Measurements from ENCODE around the gene TXNDC11. TPM values are rescaled to one million over a fixed set of nuclear protein-coding genes. Genes with fewer than 3 reads are reported as not detected.

TXNDC11 gene
- polyA plus RNA-seq, 2 of the 4 experiments (the other 2 are of a cell fraction) = 22.7 to 42.4 TPM

- DNase-seq (ENCODE audit: low read depth in 1 of 2, low spot score in 1 of 2) = no peak
- FAIRE-seq = no peak
- no peak for ATAC-seq
- Histone ChIP-seq H3K4me1 (peaks cover 60% of the 10 kb centered on the region), H3K4me2 (no peak overlapping the region), H3K9me3 (no peaks in the 10 kb centered on the region), H3K27ac (peak overlapping the region in 1 of 2 experiments; percentile 92; a peak in 1 of 6 replicates), H3K4me3 (no peak overlapping the region)
- ChIA-PET POLR2A (no interaction called here), CTCF (interaction anchor here (2.4 to 2.8 kb wide), 2 partner anchors 12 to 275 kb away, joined by 7 read pairs; no protein-coding TSS in a partner anchor)
- TF ChIP-seq NPAS2 (CRISPR knock-in tag; IDR thresholded peaks at IDR 0.05; ENCODE audit: borderline replicate concordance) (no peak), CHD4 (IDR thresholded peaks at IDR 0.05; ENCODE audit: borderline replicate concordance) (no peak), MAZ (IDR thresholded peaks at IDR 0.05; ENCODE audit: borderline replicate concordance, low read depth, low read length) (no peak), ESRRA (IDR thresholded peaks at IDR 0.05; ENCODE audit: borderline replicate concordance, low read length) (no peak), CHD2 (IDR thresholded peaks at IDR 0.05; ENCODE audit: low read length, partially characterized antibody) (no peak), EHF (CRISPR knock-in tag; IDR thresholded peaks at IDR 0.05) (no peak), CBX2 (IDR thresholded peaks at IDR 0.05; ENCODE audit: borderline replicate concordance, low read depth) (no peak), POLR2A (IDR thresholded peaks at IDR 0.05; ENCODE audit: low read length) (no peak), POLR2AphosphoS2 (conservative IDR thresholded peaks at IDR 0.05; ENCODE audit: low read length) (no peak), SMC3 (IDR thresholded peaks at IDR 0.05) (no peak), PHF8 (IDR thresholded peaks at IDR 0.05; ENCODE audit: borderline replicate concordance, low read depth) (no peak), EHMT2 (IDR thresholded peaks at IDR 0.05; ENCODE audit: low read depth) (no peak), BHLHE40 (IDR thresholded peaks at IDR 0.05; ENCODE audit: low read depth, low read length) (no peak), RCOR1 (IDR thresholded peaks at IDR 0.05; ENCODE audit: low read depth, low read length) (no peak), HOXB13 (CRISPR knock-in tag; IDR thresholded peaks at IDR 0.05; ENCODE audit: low read depth) (no peak)
- TF ChIP-seq, protein P1, sequence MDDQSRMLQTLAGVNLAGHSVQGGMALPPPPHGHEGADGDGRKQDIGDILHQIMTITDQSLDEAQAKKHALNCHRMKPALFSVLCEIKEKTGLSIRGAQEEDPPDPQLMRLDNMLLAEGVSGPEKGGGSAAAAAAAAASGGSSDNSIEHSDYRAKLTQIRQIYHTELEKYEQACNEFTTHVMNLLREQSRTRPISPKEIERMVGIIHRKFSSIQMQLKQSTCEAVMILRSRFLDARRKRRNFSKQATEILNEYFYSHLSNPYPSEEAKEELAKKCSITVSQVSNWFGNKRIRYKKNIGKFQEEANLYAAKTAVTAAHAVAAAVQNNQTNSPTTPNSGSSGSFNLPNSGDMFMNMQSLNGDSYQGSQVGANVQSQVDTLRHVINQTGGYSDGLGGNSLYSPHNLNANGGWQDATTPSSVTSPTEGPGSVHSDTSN (IDR thresholded peaks at IDR 0.05) = no peak
- WGBS (ENCODE audit: missing lambda C conversion rate) = 89% methylated on average over 2 of the region's 2 CpGs
Measured at GRCh38 chr16:11671271-11671670, 71.4 kb downstream of the TXNDC11 start.

DNA sequence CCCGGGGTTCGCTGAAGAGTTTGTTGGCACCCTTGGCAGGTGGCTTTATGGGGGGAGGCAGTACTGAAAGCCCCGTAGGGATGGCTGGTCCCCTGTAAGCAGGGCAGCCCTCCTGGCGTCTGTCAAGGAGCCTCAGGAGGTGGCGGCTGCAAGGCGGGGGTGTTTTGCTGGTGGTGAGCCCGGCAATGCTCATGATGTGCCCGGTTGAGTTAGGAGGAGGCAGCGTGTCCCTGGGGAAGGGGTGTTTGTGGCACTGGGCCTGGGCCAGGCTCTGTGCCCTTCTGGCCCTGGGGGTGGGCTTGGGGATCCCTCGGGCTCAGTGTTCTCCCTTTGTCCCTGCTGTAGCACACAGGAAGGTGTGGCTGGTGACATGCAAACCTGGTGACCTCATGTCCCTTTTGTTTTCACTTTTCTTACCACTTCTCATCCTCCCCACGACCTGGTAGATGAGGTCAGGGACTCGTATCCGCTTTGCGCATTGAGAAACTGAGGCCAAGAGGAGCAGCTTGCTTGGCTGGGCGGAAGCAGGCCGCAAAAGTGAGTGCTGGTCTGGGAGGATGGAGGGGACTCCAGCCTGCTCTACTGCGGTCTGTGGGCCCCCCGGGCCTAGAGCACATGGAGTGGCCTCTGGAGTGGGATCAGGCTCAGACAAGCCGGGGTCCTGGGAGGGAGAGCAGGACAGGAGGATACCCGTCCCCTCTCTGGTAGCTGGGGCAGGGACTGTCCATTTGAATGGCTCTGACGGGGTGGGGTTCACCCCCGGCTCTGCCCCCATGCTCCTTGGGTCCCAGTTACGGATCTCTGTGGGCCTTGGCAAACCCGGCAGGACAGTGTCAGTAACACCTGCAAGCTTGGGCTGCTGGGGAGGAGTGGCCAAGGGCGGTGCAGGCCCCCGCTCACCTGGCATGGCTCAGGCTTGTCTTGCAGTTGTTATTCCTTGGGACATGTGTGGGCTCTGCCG is 72.2 kb downstream of the TXNDC11 start:
- H3K4me1 ChIP-seq = peaks cover 52% of the 10 kb centered on the region
- POLR2A ChIA-PET = no interaction called here
- no peak overlapping the region for H3K4me3 ChIP-seq
- peak overlapping the region in 1 of 2 experiments; percentile 92; a peak in 2 of 6 replicates for H3K27ac ChIP-seq
- no peak for ATAC-seq
- H3K4me2 ChIP-seq = peak overlapping the region; percentile 100
- no peak for DNase-seq (ENCODE audit: low read depth in 1 of 2, low spot score in 1 of 2)
- FAIRE-seq = no peak
- CTCF ChIA-PET = interaction anchor here (0.6 to 2.8 kb wide), 4 partner anchors 9 to 274 kb away, joined by 3 to 7 read pairs (median 6); no protein-coding TSS in a partner anchor
- WGBS (ENCODE audit: missing lambda C conversion rate) = 85% methylated on average over 26 of the region's 27 CpGs
- no peaks in the 10 kb centered on the region for H3K9me3 ChIP-seq
- TF ChIP-seq ELK1 (IDR thresholded peaks at IDR 0.05; ENCODE audit: low read depth, low read length) (no peak), FOSL2 (IDR thresholded peaks at IDR 0.05) (no peak), FOSL2 (CRISPR knock-in tag; IDR thresholded peaks at IDR 0.05) (no peak), E2F6 (IDR thresholded peaks at IDR 0.05; ENCODE audit: borderline replicate concordance, low read depth) (no peak), GATA3 (IDR thresholded peaks at IDR 0.05; ENCODE audit: borderline replicate concordance) (no peak), EHMT2 (IDR thresholded peaks at IDR 0.05; ENCODE audit: low read depth) (no peak), HMGXB4 (CRISPR knock-in tag; IDR thresholded peaks at IDR 0.05; ENCODE audit: borderline replicate concordance) (no peak), NFE2L2 (conservative IDR thresholded peaks at IDR 0.05; ENCODE audit: low read length) (no peak), ESRRA (IDR thresholded peaks at IDR 0.05; ENCODE audit: borderline replicate concordance, low read length) (no peak), FOSB (CRISPR knock-in tag; IDR thresholded peaks at IDR 0.05) (no peak), KDM5A (IDR thresholded peaks at IDR 0.05) (no peak), KDM1A (IDR thresholded peaks at IDR 0.05; ENCODE audit: low read depth) (no peak), ZNF302 (CRISPR knock-in tag; IDR thresholded peaks at IDR 0.05) (no peak), ZC3H11A (IDR thresholded peaks at IDR 0.05) (no peak), SMC3 (IDR thresholded peaks at IDR 0.05) (no peak), HDAC2 (IDR thresholded peaks at IDR 0.05) (no peak)
- TF ChIP-seq, protein P2, sequence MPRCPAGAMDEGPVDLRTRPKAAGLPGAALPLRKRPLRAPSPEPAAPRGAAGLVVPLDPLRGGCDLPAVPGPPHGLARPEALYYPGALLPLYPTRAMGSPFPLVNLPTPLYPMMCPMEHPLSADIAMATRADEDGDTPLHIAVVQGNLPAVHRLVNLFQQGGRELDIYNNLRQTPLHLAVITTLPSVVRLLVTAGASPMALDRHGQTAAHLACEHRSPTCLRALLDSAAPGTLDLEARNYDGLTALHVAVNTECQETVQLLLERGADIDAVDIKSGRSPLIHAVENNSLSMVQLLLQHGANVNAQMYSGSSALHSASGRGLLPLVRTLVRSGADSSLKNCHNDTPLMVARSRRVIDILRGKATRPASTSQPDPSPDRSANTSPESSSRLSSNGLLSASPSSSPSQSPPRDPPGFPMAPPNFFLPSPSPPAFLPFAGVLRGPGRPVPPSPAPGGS (IDR thresholded peaks at IDR 0.05) = no peak
- TF ChIP-seq, protein P3, sequence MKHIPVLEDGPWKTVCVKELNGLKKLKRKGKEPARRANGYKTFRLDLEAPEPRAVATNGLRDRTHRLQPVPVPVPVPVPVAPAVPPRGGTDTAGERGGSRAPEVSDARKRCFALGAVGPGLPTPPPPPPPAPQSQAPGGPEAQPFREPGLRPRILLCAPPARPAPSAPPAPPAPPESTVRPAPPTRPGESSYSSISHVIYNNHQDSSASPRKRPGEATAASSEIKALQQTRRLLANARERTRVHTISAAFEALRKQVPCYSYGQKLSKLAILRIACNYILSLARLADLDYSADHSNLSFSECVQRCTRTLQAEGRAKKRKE (CRISPR knock-in tag; IDR thresholded peaks at IDR 0.05; ENCODE audit: low read depth) = no peak

Data from A549 (cell line).